Fibroblast of the aortic adventitia (primary cell): ENCODE data around the gene TMEM198. TPM values are rescaled to one million over a fixed set of nuclear protein-coding genes. Genes with fewer than 3 reads are reported as not detected.
A peak's percentile ranks its signal among the peaks of the same experiment; 100 is the strongest.

Experiments used
- DNase-seq: peaks from one replicate; pipeline ENCODE4 v3.0.0-alpha.2; 2010; ENCODE audit warnings: low read depth
- H3K4me3 ChIP-seq: 2 replicates; pipeline ENCODE4 v1.5.1; 2011; ENCODE audit warnings: low read depth, mild to moderate bottlenecking, control low read depth, low read length, moderate library complexity
- CTCF ChIP-seq: IDR thresholded peaks from 2 replicates; pipeline ENCODE4 v1.5.1; 2011; ENCODE audit warnings: mild to moderate bottlenecking, low read length, control low read depth, inconsistent platforms; ENCODE audit not compliant: insufficient read depth
- small RNA-seq: library from RNA; depleted of rRNA; stranded (forward); fragments of <200 nt; gene quantifications from one replicate; pipeline ENCODE3, GENCODE V24; 2012
- total RNA-seq: library from RNA; depleted of rRNA; stranded (reverse); fragments of >200 nt; gene quantifications from 2 replicates; pipeline ENCODE4 v1.2.3, GENCODE V29; 2012; ENCODE audit warnings: low replicate concordance

TMEM198 gene
- total RNA-seq, 1 donor, result 1.1 TPM

GRCh38 chr2:219597552-219598307 is 53.9 kb downstream of the TMEM198 start, which contains the start of gene STK11IP:
Gene STK11IP, plus strand, starts transcription at chr2:219597857. Its CDS starts 263 bp downstream, at chr2:219598120.
- peak; percentile 96 for DNase-seq
- no peak for TF ChIP-seq CTCF

DNA sequence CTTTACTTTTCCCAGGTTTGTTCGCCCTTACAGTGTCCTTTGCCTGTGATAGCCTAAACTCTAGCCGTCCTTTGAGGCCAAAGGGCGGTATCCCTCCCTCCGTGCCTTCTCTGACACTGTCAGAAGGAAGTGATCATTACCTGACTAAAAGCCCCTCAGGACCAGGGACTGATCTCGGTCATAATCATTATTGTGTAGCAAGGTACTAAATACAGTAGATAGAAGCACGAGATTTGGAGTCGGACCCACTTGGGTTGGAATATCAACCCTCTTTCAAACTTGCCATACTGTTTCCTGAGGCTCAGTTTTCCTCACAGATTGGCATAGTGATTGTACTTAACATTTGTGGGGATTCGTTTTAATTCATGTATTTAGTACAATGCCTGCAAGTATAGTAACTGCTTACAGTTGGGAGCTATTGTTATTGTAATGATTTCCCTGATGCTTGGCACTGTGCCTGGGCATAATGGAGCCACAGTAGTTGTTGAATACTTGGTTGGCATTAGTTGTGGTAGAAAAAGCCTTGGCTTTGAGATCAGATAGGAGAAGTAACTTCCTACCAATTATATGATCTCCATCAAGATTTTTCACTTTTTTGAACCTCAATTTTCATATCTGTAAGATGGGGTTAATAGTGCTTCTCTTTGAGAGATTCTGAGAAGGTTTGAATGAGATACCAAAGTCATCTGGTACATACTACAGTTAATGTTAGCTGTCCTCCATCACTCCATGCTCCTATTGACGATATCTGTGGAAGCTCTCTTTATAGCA is 54.7 kb downstream of the TMEM198 start:
- H3K4me3 ChIP-seq, result peak overlapping the region; percentile 96
- DNase-seq, result peak; percentile 21
- TF ChIP-seq CTCF, result no peak

More at GRCh38 chr2:219597552-219598307, 53.9 kb downstream of the TMEM198 start, which contains the start of gene STK11IP:
- H3K4me3 ChIP-seq, result peak within 1 kb of the TSS; percentile 96

Small RNA genes lying within 50 kb of the gene (small RNA-seq; reads per million reads assigned to genes)
- not detected for gene MIR3132
- gene RN7SKP213, result not detected

Other genes with a start within 250 kb of the TMEM198 start
- gene PTPRN, start 234.6 kb upstream of the TMEM198 start, total RNA-seq, result 0.36 and 1.8 TPM in 2 replicates
- not detected in 2 replicates for gene RESP18, start 211.3 kb upstream of the TMEM198 start, total RNA-seq
- gene DNPEP, start 156.1 kb upstream of the TMEM198 start, total RNA-seq, result 33.2 and 55.0 TPM in 2 replicates
- 3.3 and 4.7 TPM in 2 replicates for gene DES, start 125.7 kb upstream of the TMEM198 start, total RNA-seq
- gene SPEG, start 109.2 kb upstream of the TMEM198 start, total RNA-seq, result 22.7 and 36.1 TPM in 2 replicates
- 16.6 and 66.3 TPM in 2 replicates for gene GMPPA, start 45.1 kb upstream of the TMEM198 start, total RNA-seq
- not detected in 2 replicates for gene ASIC4, start 29.5 kb upstream of the TMEM198 start, total RNA-seq
- gene CHPF, start 219 bp upstream of the TMEM198 start, total RNA-seq, result 62.4 and 271 TPM in 2 replicates
- gene OBSL1, start 27.5 kb downstream of the TMEM198 start, total RNA-seq, result 39.2 and 90.4 TPM in 2 replicates
- 0.18 and 2.0 TPM in 2 replicates for gene INHA, start 28.3 kb downstream of the TMEM198 start, total RNA-seq
- 11.7 and 12.3 TPM in 2 replicates for gene STK11IP, start 53.8 kb downstream of the TMEM198 start, total RNA-seq
- 2.5 and 14.7 TPM in 2 replicates for gene SLC4A3, start 83.6 kb downstream of the TMEM198 start, total RNA-seq